HG03060 (cell line): Measurements from ENCODE around the gene KCNJ14.
A peak's percentile ranks its signal among the peaks of the same experiment; 100 is the strongest.

Experiments used
- ATAC-seq: cut with Tn5 transposase; IDR thresholded peaks from one replicate; pipeline ENCODE4 v1.9.1; 2021; ENCODE audit warnings: low read depth, moderate number of reproducible peaks; ENCODE audit not compliant: unreplicated experiment

KCNJ14 gene

DNA sequence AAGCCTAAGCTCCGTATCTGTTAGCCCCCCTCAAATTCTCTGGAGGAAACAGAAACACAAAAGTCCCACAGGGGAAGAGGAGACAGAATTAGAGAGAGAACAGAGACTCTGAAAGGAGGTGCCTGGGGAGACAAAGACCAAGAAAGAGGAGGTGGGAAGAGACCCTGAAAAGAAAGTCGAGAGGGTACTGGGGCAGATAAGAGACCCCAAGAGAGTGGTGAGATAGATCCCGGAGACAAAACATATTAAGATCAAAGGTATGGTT lies 10.5 kb upstream of the KCNJ14 start:
- ATAC-seq: no peak

DNA sequence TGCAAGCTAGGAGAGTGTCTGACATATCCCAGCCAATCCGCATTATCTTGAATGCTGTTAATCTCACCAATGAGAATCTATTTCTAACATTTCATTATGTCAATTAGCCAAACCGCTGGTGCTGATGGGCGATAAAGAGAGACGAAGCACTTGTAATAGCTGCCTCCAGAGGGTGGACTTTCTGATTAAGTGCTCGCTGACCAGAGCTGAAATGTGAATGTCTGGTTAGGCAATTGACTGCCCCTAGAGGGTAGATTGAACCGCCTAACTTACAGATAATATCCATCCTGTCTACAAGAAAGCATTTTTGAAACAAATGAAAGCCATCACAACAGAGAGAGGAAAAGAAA lies 10.1 kb upstream of the KCNJ14 start:
- ATAC-seq: no peak

DNA sequence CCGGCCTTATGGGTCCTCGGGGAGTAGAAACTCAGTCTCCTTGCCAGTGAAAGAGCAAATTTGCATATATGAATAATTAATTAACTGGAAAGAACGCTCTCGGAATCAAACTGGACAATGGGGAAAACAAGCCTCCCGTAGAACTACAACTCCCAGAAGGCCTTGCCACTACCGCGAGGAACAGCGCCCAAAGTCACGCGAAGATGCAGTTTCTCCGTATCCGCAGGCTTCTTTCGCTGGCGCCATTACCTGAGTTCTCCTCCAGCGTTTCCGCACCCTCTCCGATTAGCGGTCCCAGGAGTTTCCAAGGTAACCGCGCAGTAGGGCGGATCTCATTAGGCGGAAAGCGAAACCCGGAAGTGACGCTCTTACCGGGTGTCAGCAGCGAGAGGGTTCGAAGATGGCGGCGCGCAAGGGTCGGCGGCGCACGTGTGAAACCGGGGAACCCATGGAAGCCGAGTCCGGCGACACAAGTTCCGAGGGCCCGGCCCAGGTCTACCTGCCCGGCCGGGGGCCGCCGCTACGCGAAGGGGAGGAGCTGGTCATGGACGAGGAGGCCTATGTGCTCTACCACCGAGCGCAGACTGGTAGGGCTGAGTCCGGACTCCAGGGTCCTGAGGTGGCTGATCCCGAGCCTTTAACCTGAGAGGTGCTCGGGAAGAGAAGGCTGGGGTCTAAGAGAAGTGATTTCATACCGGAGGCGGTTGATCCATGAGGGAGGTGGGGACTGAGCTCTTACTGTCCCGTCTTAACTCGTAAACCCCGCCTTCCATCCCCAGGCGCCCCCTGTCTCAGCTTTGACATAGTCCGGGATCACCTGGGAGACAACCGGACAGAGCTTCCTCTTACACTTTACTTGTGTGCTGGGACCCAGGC lies 9.5 kb upstream of the KCNJ14 start, which contains the start of gene GRWD1:
Gene GRWD1 (plus strand): TSS at position 378 of the 876 bp plus-strand sequence. CDS start 23 bp downstream, at position 401.
- peak; percentile 88 for ATAC-seq

DNA sequence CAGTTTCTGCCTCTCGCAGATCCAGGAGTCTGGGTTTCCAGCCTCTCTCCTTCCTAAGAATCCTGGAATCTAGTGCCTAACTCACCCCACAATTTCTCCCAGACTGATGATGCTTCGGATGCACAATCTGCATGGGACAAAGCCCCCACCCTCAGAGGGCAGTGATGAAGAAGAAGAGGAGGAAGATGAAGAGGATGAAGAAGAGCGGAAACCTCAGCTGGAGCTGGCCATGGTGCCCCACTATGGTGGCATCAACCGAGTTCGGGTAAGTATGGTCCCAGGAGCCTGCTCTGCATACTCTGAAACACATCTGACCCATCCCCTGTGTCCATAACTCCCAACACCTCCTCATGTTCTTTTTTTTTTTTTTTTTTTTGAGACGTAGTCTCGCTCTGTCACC lies 8.8 kb upstream of the KCNJ14 start:
- ATAC-seq: no peak

DNA sequence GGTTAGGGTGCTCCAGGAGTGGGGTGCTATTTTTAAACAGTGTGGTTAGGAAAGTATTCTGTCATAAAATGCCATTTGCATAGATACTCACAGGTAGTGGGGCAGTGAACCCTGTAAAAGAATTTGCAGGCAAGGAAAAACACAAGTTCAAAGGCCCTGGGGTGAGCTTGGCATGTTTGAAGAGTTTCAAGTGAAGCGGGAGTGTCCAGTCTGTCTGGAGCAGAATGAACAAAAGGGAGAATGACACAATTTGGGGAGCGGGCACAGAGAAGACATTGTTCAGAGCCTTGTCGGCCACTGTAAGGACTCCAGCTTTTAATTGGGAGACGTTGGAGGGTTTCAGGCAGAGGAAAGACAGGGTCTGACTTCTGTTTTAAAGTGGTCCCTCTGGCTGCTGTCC lies 6.8 kb upstream of the KCNJ14 start:
- ATAC-seq: no peak

DNA sequence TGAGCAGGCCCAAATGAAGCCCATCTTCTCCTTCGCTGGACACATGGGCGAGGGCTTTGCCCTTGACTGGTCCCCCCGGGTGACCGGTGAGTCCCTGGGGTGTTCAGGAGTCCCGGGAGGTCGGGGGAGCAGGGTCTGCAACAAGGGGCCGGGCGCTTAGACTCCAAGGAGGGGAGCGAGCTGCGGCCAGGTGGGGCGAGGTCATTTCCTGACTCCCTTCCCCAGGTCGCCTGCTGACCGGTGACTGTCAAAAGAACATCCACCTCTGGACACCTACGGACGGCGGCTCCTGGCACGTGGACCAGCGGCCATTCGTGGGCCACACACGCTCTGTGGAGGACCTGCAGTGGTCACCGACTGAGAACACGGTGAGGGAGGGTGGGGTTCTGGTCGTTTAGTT lies 4.9 kb upstream of the KCNJ14 start:
- ATAC-seq: no peak

DNA sequence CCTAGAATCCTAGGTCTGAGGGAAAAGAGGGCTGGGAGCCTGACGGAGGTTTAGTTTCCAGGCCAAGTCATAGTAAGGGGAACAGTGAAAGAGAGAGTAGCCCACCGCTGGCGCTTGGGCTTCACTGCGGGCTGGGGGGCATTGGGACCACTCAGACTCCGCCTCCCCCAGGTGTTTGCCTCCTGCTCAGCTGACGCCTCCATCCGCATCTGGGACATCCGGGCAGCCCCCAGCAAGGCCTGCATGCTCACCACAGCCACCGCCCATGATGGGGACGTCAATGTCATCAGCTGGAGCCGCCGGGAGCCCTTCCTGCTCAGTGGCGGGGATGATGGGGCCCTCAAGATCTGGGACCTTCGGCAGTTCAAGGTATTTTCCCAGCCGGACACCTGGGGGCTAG lies 4.5 kb upstream of the KCNJ14 start:
- no peak for ATAC-seq

DNA sequence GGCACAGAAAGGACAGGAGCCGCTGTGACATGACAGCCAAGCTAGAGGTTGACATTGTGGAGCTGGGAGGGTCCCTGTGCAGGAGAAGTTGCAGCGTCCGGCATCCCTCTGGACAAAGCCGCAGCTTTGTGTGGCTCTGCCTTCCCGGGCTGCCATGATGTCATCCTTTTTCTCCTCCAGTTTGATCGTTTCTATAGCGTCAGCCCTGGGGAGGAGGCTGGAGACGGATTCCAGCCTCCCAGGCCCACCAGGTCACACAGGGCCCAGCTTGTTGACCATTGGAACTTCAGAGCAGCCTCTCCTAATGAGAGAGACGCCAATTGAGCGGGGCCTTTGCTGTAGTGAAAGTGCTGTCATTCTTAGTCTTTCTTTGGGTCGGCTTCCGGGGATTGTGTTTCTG lies 3.8 kb upstream of the KCNJ14 start:
- no peak for ATAC-seq

DNA sequence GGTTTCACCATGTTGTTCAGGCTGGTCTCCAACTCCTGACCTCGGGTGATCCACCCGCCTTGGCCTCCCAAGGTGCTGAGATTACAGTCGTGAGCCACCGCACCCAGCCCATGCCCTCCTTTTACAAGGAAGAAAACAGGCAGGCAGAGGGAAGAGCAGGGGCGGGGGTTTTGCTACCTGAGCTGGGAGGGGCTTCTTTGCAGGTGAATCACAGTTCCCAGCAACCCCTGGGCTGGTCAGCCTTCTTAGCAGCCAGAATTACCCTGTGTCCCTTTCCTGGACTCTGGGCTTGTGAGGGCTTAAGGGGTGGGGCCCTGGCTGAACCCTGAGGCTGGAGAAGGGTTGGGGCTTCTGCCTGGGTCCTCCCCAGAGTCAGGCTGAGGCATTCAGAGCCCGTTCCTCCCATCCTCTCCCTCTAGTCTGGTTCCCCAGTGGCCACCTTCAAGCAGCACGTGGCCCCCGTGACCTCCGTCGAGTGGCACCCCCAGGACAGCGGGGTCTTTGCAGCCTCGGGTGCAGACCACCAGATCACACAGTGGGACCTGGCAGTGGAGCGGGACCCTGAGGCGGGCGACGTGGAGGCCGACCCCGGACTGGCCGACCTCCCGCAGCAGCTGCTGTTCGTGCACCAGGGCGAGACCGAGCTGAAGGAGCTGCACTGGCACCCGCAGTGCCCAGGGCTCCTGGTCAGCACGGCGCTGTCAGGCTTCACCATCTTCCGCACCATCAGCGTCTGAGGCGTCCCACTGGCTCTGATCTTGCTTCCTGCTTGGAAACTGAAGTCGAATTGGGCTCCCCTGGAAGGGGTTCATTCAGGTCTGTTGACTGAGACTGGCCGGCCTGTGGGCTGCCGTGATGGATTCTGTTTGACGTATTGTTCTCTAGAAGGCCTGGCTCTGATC lies 2.8 kb upstream of the KCNJ14 start:
- no peak for ATAC-seq

DNA sequence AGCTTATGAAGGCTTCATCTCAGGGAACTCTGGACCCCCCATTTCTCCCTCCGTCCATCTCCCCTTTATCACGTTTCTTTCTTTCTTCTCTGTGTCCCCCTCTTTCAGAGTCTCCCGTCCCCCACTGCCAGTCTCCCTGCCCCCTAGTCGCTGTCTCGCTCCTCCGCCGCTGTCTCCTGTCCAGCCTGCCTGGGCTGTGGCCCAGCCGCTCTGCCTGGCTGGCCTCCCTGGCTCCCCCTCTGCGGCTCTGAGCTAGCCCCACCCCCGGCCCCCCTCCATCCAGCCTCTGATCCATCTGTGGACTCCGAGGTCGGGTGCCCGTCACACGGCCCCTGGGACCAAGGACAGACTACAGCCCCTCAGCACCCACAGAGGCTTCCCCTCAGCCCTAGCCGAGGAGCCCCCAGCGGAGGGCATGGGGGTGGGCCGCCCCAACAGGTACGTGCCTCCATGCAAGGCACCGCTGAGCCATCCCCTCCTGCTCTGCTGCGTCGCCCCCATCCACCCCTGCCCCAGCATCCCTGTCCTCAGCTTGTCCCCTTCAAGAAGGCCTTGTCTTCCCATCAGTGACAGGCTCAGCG lies 1.1 kb upstream of the KCNJ14 start:
- ATAC-seq: no peak

DNA sequence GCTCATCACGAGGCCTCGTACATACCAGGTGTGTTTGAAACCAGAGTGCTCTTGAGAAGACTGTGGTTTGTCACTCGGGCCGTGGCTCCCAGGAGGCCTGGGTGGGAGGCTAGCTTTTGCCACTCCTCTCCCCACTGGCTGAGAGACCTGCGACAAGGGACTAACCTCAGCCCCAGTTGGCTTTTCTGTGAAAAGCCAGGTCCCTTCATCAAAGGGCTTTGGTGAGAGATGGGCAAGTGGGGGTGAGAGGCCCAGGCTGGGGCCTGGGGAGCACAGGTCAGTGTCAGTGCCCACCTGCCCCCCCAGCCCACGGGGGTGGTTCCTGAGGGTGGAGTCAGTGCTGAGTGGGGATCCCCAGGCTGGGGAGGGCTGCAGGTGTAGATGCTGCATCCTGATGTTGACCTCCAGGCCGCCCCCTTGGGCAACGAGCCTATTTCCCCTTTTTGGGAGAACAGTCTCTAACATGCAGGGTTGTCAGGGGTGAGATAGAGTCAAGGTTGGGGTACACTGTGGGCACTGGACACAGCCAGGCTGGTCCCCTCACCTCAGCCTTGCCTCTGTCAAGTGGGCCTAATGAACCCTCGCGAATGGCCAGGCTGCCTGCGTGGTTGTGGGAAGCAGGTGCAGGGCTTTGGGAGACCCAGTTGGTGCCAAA lies 661 bp downstream of the KCNJ14 start:
- no peak for ATAC-seq

DNA sequence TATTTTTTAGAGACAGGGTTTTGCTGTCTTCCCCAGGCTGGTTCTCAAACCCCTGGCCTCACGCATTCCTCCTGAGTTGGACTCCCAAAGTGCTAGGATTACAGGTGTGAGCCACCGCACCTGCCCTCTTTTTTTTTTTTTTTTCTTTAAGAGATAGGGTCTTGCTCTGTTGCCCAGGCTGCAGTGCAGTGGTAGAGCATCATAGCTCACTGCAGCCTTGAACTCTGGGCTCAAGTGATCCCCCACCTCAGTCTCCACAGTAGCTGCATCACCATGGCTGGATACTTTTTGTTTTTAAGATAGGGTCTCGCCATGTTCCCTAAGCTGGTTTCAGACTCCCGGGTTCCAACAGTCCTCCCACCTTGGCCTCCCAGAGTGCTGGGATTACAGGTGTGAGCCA lies 1.5 kb downstream of the KCNJ14 start:
- no peak for ATAC-seq

DNA sequence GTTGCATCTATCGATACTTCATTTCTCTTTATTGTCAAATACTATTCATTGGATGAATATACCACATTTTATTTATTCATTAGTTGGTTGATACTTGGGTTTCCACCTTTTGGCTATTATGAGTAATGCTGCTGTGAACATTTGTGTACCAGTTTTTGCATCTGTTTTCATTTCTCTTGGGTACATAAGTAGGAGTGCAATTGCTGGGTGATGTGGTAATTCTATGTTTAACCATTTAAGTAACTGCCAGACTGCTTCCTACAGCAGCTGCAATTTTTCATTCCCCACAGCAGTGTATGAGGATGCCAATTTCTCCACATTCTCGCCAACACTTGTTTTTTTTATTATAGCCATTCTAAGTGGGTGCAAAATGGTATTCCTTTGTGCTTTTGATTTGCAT lies 2.6 kb downstream of the KCNJ14 start:
- ATAC-seq: no peak

DNA sequence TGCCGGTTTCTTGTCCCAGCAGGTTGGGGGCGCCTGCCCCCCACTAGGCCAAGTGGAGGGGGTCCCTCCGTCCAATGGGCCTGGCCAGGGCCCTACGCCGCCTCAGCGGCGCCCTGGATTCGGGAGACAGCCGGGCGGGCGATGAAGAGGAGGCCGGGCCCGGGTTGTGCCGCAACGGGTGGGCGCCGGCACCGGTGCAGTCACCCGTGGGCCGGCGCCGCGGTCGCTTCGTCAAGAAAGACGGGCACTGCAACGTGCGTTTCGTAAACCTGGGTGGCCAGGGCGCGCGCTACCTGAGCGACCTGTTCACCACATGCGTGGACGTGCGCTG lies 6.2 kb downstream of the KCNJ14 start:
- no peak for ATAC-seq

DNA sequence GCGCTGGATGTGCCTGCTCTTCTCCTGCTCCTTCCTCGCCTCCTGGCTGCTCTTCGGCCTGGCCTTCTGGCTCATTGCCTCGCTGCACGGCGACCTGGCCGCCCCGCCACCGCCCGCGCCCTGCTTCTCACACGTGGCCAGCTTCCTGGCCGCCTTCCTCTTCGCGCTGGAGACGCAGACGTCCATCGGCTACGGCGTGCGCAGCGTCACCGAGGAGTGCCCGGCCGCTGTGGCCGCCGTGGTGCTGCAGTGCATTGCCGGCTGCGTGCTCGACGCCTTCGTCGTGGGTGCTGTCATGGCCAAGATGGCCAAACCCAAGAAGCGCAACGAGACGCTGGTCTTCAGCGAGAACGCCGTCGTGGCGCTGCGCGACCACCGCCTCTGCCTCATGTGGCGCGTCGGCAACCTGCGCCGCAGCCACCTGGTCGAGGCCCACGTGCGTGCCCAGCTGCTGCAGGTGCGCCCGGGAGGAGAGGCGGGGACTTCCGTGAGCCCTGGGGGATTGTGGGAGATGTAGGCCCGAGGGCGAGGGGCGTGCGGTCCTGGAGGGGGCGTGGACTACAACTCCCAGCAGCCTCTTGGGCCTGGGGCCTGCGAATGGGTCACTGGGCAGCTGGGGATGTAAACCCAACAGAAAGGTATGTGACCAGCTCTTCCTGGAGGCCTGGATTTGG lies 6.7 kb downstream of the KCNJ14 start:
- ATAC-seq: no peak

DNA sequence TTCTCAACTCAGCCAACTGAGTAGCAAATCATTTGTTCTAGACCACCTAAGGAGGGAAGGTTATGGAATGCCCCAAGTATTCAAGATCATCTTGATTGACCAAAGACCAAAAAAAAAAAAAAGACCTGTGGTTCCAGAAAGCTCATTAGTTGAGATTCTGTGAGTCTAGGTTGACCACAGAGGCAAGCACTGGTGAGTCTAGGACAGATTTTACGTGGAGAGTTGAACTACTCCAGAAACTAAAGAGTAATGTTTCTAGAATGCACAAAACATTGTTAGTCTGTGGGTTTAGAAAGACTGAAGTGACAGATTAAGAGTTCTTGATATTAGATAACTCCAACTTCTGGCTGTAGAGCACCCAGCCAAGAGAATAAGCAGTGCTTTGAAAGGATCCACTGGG lies 9.8 kb downstream of the KCNJ14 start:
- no peak for ATAC-seq

DNA sequence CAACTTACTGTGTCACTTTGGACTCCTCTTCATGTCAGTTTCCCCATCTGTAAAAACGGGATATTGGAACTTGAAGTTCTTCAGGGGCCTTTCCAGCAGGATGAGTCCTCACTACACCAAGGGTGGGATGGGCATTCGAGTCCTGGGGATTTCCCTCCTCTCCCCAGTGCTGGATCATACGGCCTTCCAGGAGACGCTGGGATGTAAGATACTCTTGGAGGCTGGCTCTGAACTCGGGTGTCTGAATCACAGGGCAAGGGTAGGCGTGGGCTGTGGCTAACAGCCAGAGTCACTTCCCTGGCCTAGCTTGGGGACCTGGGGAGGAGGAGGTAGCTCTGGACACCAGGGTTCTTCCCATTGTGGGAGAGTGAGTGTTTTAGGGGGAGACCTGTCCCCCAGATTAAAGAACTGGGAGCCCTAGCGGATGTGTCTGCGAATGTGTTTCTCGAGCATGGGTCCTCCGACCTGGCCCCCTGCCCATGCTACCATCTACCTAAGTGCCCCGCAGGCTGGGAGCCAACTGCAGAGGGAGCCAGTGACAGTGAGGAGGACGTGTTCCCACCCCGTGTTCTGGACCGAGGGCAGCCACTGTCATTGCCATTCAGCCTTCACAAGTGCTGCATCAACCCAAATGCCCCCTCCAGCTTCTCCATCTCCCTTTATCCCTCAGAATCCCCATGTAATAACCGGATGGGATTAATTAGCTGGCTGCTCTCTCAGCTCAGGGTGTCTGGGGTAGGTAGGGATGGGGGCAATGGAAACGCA lies 11.4 kb downstream of the KCNJ14 start:
- no peak for ATAC-seq

DNA sequence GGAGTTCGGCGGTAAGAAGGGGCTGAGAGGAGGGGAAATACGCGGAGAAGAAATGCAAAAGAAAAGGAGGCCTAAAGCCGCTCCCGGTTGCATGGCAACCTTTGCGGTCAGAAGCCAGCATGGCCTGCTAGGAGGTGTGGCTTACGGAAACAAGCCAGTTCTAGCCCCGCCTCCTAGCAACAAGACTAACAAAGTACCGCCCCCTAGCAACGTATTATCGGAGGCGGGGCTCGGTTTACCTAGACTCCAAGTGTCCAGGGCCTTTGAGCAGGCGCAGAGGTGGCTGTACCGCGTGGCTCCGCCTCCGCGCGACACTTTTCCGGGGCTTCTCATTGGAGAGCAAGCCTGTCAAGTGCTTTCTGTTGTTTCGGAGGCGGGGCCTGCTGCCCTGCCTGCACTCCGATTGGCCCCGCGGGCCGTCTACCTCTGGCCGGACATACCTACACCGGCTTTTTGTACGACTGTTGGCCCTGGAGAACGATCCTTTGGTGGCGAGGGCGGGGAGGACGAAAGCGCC lies 13.5 kb downstream of the KCNJ14 start:
- peak; percentile 85 for ATAC-seq

DNA sequence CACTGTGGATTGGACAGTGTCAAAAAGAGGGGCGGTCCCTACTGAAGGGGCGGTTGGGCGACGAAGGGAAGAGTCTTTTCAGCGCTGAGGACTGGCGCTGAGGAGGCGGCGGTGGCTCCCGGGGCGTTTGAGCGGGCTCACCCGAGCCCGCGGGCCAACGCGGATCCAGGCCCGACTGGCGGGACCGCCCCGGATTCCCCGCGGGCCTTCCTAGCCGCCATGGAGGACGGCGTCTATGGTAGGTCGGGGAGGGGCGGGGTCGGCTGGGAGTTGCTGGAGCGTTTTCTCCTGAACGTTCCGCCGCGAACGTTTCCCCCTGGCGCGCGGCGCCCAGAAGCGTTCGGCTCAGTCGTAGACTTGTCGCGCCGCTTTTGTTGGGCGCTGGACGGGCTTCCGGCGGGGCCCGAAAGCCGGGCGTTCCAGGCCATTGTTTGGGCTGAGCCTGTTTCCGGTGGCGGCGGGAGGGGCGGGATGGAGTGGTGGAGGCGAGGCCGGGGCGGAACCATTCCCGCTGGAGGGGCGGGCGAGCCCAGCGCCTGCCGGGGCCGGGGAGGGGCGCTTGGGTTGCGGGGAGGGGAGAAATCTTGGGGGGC lies 14.0 kb downstream of the KCNJ14 start, which contains the start of gene CYTH2:
Gene CYTH2 (plus strand): TSS at position 81 of the 593 bp plus-strand sequence. CDS start 139 bp downstream, at position 220.
- no peak for ATAC-seq
